Spleen (tissue), 11 donors: ENCODE data around the gene HNRNPR. TPM values are rescaled to one million over a fixed set of nuclear protein-coding genes. Genes with fewer than 3 reads are reported as not detected.

Source experiments
- DNase-seq: peaks from one replicate; pipeline ENCODE4 v3.0.0-alpha.2; 2020
- H3K27ac ChIP-seq, 8 donors: fragments of 200-600 bp; sonication (generic) in 7 of 8; 1 replicate in 4 of 8; 2 replicates in 4 of 8; pipeline versions ENCODE4 v1.5.0 to v1.8.0; 2016 to 2021; ENCODE audit warnings: inconsistent platforms in 4 of 8, mild to moderate bottlenecking in 4 of 8, moderate library complexity in 1 of 8
- H3K27me3 ChIP-seq, 7 donors: fragments of 200-600 bp; sonication (generic) in 6 of 7; replicated peaks in 1 of 7; 1 replicate in 4 of 7; 2 replicates in 3 of 7; pipeline versions ENCODE4 v1.5.0 to v1.8.0; 2016 to 2021; ENCODE audit warnings: inconsistent platforms in 3 of 7, mild to moderate bottlenecking in 1 of 7
- H3K36me3 ChIP-seq, 6 donors: fragments of 200-600 bp; sonication (generic) in 5 of 6; 1 replicate in 4 of 6; 2 replicates in 2 of 6; pipeline versions ENCODE4 v1.5.0 to v1.8.0; 2016 to 2021; ENCODE audit warnings: inconsistent platforms in 2 of 6
- H3K4me1 ChIP-seq, 6 donors: fragments of 200-600 bp; sonication (generic) in 5 of 6; 1 replicate in 3 of 6; 2 replicates in 3 of 6; pipeline versions ENCODE4 v1.5.0 to v1.8.0; 2016 to 2021; ENCODE audit warnings: inconsistent platforms in 3 of 6
- H3K4me3 ChIP-seq, 8 donors: fragments of 200-600 bp; sonication (generic) in 7 of 8; 1 replicate in 4 of 8; 2 replicates in 4 of 8; pipeline versions ENCODE4 v1.5.0 to v1.8.0; 2016 to 2021; ENCODE audit warnings: inconsistent platforms in 4 of 8, mild to moderate bottlenecking in 4 of 8, moderate library complexity in 2 of 8
- H3K9me3 ChIP-seq, 8 donors: fragments of 200-600 bp; sonication (generic) in 7 of 8; 1 replicate in 4 of 8; 2 replicates in 4 of 8; pipeline versions ENCODE4 v1.5.0 to v1.8.0; 2016 to 2021; ENCODE audit warnings: inconsistent platforms in 4 of 8
- CTCF ChIP-seq, 11 experiments: fragments of 200-600 bp in 7 of 11; fragments of 450-650 bp in 4 of 11; sonication (generic) in 4 of 11; IDR thresholded peaks in 8 of 11; conservative IDR thresholded peaks in 3 of 11; 1 replicate in 7 of 11; 2 replicates in 4 of 11; pipeline versions ENCODE4 v1.4.0 to v1.8.0; 2016 to 2021; ENCODE audit warnings: antibody characterized with exemption in 11 of 11, inconsistent platforms in 4 of 11, mild to moderate bottlenecking in 1 of 11
- POLR2A ChIP-seq, 3 donors: fragments of 450-650 bp; IDR thresholded peaks; one replicate each; pipeline ENCODE4 v1.5.1; 2017; ENCODE audit warnings: antibody characterized with exemption in 3 of 3, mild to moderate bottlenecking in 1 of 3
- POLR2AphosphoS5 ChIP-seq, 3 donors: sonication (generic); formaldehyde crosslinking; IDR thresholded peaks; one replicate each; pipeline ENCODE4 v1.5.1; 2017; ENCODE audit warnings: antibody characterized with exemption in 3 of 3
- WGBS, 5 donors: extraction: QIAGEN DNeasy Blood & Tissue Kit in 3 of 5; methylation state at CpG; one replicate each; pipeline versions ENCODE4 v1.1.5 to v1.1.7; 2013 to 2018; 5-methylcytosine and 5-hydroxymethylcytosine counted together
- intact Hi-C: fragments of 100-400 bp; cut with DNase I; formaldehyde crosslinking; loops from one replicate; pipeline ENCODE4 v1.15.0; 2023; ENCODE audit warnings: low total_unique reads
- polyA plus RNA-seq, 3 donors: library from polyadenylated mRNA; stranded (reverse); fragments of 200-250 nt; gene quantifications; one replicate each; pipeline ENCODE4 v1.2.1, GENCODE V29; 2013
- total RNA-seq, 7 donors: library from RNA; depleted of rRNA in 3 of 7; stranded (reverse); fragments of >200 nt in 3 of 7; fragmentation: NEBNext Ultra II Directional in 4 of 7; extraction: Animal tissue kit (Norgen Biotek cat#: 25700) in 4 of 7; gene quantifications; one replicate each; pipeline versions ENCODE4 v1.1.0 to v1.2.1, GENCODE V29; 2016 to 2021
- donor health status: healthy with polysubstance abuse.
- donor health status: DM: no; HTN: no; CAD: no; lungs with moderate emphysema.
- donor health status: DM: no; HTN: no; CAD: no.
- donor health status: Bipolar disorder and iron deficiency.
- donor health status: healthy.
- donor health status: DM: no; HTN: no; CAD: no.
- donor health status: DM: yes; HTN: yes; CAD: no.

The HNRNPR gene
- total and polyA plus RNA-seq, 10 donors: 58.2 to 143 (median 95.6) TPM

- Histone ChIP-seq H3K27me3 (peaks cover 0 to 6% (median 0%) of the 10 kb centered on the region in 7 donors), H3K9me3 (no peaks in the 10 kb centered on the region), H3K4me3 (no peak overlapping the region), H3K36me3 (no peaks in the 10 kb centered on the region), H3K27ac (no peak overlapping the region), H3K4me1 (peaks cover 0 to 22% (median 3%) of the 10 kb centered on the region in 6 donors)
- TF ChIP-seq POLR2A (IDR thresholded peaks at IDR 0.05): no peak
- no peak for TF ChIP-seq POLR2AphosphoS5 (IDR thresholded peaks at IDR 0.05)
- no peak for TF ChIP-seq CTCF (IDR thresholded peaks at IDR 0.05 in 8 of 11, conservative IDR thresholded peaks at IDR 0.05 in 3 of 11)
- DNase-seq: no peak
- intact Hi-C loops: no loop called here
- WGBS, 5 donors: 57 to 65% (median 62%) methylated on average over 9 of the region's 9 CpGs
Observed at GRCh38 chr1:23389837-23390321, 45.8 kb upstream of the HNRNPR start.

GRCh38 chr1:23387494-23387893, 43.4 kb upstream of the HNRNPR start:
- no peaks in the 10 kb centered on the region for H3K36me3 ChIP-seq
- intact Hi-C loops: no loop called here
- no peak overlapping the region for H3K27ac ChIP-seq
- WGBS, 5 donors: 73 to 89% (median 86%) methylated on average over 8 of the region's 8 CpGs
- peaks cover 0 to 18% (median 6%) of the 10 kb centered on the region in 6 donors for H3K4me1 ChIP-seq
- no peak overlapping the region for H3K4me3 ChIP-seq
- TF ChIP-seq POLR2A (IDR thresholded peaks at IDR 0.05): no peak
- DNase-seq: no peak
- no peaks in the 10 kb centered on the region for H3K9me3 ChIP-seq
- H3K27me3 ChIP-seq: no peaks in the 10 kb centered on the region

GRCh38 chr1:23385119-23385621, 41.1 kb upstream of the HNRNPR start:
- H3K36me3 ChIP-seq: no peaks in the 10 kb centered on the region
- H3K9me3 ChIP-seq: no peaks in the 10 kb centered on the region
- DNase-seq: no peak
- no peaks in the 10 kb centered on the region for H3K27me3 ChIP-seq
- no peak overlapping the region for H3K4me3 ChIP-seq
- H3K27ac ChIP-seq: peak overlapping the region in 2 of 8 donors; percentile 8 to 23
- WGBS, 5 donors: 74 to 86% (median 83%) methylated on average over 14 of the region's 14 CpGs
- intact Hi-C loops: no loop called here
- peaks cover 0 to 18% (median 6%) of the 10 kb centered on the region in 6 donors for H3K4me1 ChIP-seq
- TF ChIP-seq POLR2AphosphoS5 (IDR thresholded peaks at IDR 0.05) (no peak), POLR2A (IDR thresholded peaks at IDR 0.05) (no peak), CTCF (IDR thresholded peaks at IDR 0.05 in 8 of 11, conservative IDR thresholded peaks at IDR 0.05 in 3 of 11) (no peak)

GRCh38 chr1:23384312-23385058, 40.4 kb upstream of the HNRNPR start:
- Histone ChIP-seq H3K4me3 (no peak overlapping the region), H3K36me3 (no peaks in the 10 kb centered on the region), H3K9me3 (no peaks in the 10 kb centered on the region), H3K27me3 (no peaks in the 10 kb centered on the region), H3K4me1 (peaks cover 0 to 18% (median 6%) of the 10 kb centered on the region in 6 donors), H3K27ac (peak overlapping the region in 3 of 8 donors; percentile 13 to 46 (median 23))
- TF ChIP-seq POLR2AphosphoS5 (IDR thresholded peaks at IDR 0.05): no peak
- no peak for TF ChIP-seq POLR2A (IDR thresholded peaks at IDR 0.05)
- DNase-seq: no peak
- intact Hi-C loops: no loop called here
- WGBS, 5 donors: 71 to 79% (median 76%) methylated on average over 10 to 11 of the region's 11 CpGs
